PFSK-1 (cell line): ENCODE results near the gene SLC36A1.

Source experiments
- FOXP2 ChIP-seq: optimal IDR thresholded peaks from 2 replicates; pipeline ENCODE3; 2011; ENCODE audit warnings: borderline replicate concordance, control low read depth, inconsistent platforms; ENCODE audit not compliant: insufficient read depth; ENCODE audit errors: extremely low read length, extremely low read depth
- POLR2AphosphoS5 ChIP-seq: IDR thresholded peaks from 2 replicates; pipeline ENCODE4 v1.6.1; 2012; ENCODE audit warnings: low read depth, mild to moderate bottlenecking, control low read depth, low read length, moderate library complexity
- REST ChIP-seq, 2 experiments: IDR thresholded peaks; 2 replicates each; pipeline versions ENCODE4 v1.6.1 to v1.8.0; 2011 to 2012; ENCODE audit warnings: low read depth in 2 of 2, low read length in 2 of 2, control low read depth in 1 of 2, inconsistent platforms in 1 of 2, mild to moderate bottlenecking in 1 of 2, moderate library complexity in 1 of 2; ENCODE audit not compliant: insufficient read depth in 1 of 2
- SIN3A ChIP-seq: IDR thresholded peaks from 2 replicates; pipeline ENCODE4 v1.6.1; 2012; ENCODE audit warnings: mild to moderate bottlenecking, low read length, moderate library complexity, borderline replicate concordance; ENCODE audit not compliant: insufficient read depth
- TAF1 ChIP-seq: IDR thresholded peaks from 2 replicates; pipeline ENCODE4 v1.6.1; 2012; ENCODE audit warnings: low read length, control low read depth, borderline replicate concordance; ENCODE audit not compliant: insufficient read depth

SLC36A1 gene

GRCh38 chr5:151454889-151455288 is 7.5 kb downstream of the SLC36A1 start:
- TF ChIP-seq TAF1, result no peak
- no peak for TF ChIP-seq REST (IDR thresholded peaks at IDR 0.05; ENCODE audit: insufficient read depth in 1 of 2, low read depth in 2 of 2, low read length in 2 of 2)
- no peak for TF ChIP-seq POLR2AphosphoS5
- TF ChIP-seq SIN3A, result no peak
- no peak for TF ChIP-seq FOXP2

- no peak for TF ChIP-seq TAF1
- no peak for TF ChIP-seq REST (IDR thresholded peaks at IDR 0.05; ENCODE audit: insufficient read depth in 1 of 2, low read depth in 2 of 2, low read length in 2 of 2)
- no peak for TF ChIP-seq FOXP2
- TF ChIP-seq SIN3A, result no peak
- TF ChIP-seq POLR2AphosphoS5, result no peak
Measured at GRCh38 chr5:151456321-151456940, 9.0 kb downstream of the SLC36A1 start.

GRCh38 chr5:151458314-151458713 is 10.9 kb downstream of the SLC36A1 start:
- no peak for TF ChIP-seq TAF1
- no peak for TF ChIP-seq FOXP2
- TF ChIP-seq POLR2AphosphoS5, result no peak
- no peak for TF ChIP-seq REST (IDR thresholded peaks at IDR 0.05; ENCODE audit: insufficient read depth in 1 of 2, low read depth in 2 of 2, low read length in 2 of 2)

- no peak for TF ChIP-seq TAF1
- no peak for TF ChIP-seq FOXP2
- TF ChIP-seq REST (IDR thresholded peaks at IDR 0.05; ENCODE audit: insufficient read depth in 1 of 2, low read depth in 2 of 2, low read length in 2 of 2), result no peak
- TF ChIP-seq POLR2AphosphoS5, result no peak
- no peak for TF ChIP-seq SIN3A
Measured at GRCh38 chr5:151459680-151460324, 12.4 kb downstream of the SLC36A1 start.

GRCh38 chr5:151461312-151461711 is 13.9 kb downstream of the SLC36A1 start:
- TF ChIP-seq REST (IDR thresholded peaks at IDR 0.05; ENCODE audit: insufficient read depth in 1 of 2, low read depth in 2 of 2, low read length in 2 of 2), result no peak
- no peak for TF ChIP-seq FOXP2
- TF ChIP-seq SIN3A, result no peak
- no peak for TF ChIP-seq TAF1
- TF ChIP-seq POLR2AphosphoS5, result no peak
